Hematopoietic multipotent progenitor cell treated with erythropoietin and hydrocortisone succinate and interleukin-3 and kit ligand, for 4 days (in vitro differentiated cells): ENCODE data around the gene COBL.

Experiments used
- DNase-seq: peaks from one replicate; pipeline ENCODE4 v3.0.0-alpha.2; 2015

Gene COBL

DNA sequence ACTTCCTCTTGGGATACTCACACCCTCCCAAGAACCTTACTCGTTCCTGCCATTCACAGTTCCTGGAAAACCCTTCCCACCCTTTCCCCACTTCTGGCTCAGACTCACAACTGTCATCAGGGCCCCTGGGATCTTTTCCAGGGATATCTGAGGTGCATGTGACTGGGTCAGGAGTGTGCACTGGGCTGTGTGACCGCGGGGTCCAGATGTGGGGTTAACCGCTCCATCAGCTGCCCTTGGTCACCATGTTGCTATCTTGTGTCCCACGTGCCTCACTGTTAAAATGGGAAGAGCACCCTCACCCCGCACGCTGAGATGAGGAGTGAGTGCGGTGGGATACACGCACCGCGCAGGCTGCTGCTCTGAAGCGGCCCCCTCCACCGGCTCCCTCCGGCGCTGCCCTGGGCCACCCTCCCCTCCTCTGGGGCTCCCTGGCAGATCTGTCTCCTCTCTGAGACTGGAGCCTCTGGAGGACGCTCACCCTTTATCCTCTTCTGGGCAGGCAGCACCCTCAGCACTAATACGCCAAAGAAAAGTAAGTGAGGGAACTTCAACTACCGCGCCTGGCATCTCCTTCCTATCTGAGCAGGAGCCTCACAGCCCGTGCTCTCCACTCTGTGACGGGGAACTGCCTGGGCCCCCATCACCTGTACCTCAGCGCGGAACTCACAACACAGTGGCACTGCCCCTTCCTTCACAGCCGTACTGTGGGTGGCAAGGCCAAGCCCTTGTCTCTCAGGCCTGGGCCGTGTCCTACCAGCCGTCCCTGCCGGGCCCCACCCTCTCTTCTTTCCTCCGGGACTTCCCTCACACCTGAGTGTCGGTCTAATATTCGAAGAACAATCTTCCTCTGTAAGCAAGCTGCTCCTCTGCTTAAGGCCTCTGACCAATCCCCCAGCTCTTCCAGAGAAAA lies 15.6 kb downstream of the COBL start:
- DNase-seq: no peak

DNA sequence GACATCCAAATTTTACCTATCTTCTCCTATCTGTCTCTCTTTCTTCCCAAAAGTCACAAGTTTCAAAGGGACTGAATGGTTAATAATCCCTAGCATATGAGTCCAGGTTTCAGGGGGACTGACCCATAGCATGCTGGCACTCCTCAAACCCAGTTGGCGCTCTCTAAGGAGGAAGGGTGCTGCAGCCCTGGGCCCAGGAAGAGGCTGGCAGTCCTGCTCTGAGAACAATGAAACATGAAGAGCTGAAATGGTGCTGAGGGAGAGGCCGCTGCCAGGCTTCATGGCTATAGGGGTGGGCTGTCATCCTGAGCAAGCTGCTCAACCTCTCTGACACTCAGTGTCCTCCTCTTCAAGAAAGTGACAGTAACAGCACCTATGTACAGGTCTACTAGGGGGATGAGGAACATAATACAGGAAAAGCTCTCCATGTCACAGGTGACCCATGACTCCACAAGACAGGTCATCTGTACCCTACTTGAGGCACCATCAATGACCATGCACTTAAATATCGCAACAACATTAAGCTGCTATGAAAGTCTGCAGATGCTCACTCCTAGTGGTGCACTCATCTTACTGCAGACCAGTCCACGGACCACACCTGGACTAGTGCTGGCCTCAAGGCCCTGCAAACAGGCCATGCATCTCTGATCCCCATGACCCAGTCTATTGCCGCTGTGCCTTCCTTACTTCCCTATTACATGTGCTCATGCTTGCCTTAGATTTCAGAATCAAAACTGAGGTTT lies 17.0 kb downstream of the COBL start:
- no peak for DNase-seq

DNA sequence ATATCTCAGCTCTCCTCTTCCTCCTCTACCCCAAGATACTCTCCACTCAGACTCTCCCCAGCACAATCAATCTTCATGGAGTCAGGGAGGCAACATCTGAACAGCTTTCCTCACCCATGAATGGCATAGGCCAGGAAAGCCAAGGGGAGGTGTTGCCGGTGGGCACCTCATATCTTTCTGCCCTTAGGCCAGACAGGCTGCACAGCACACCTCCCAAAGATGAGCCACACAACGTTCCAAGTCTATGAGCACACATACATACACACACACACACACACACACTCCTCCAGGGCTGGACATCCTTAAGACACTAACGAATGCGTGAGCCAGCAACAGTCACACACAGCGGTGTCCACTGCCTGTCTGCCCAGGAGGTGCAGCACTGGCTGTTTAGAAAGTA lies 17.7 kb downstream of the COBL start:
- no peak for DNase-seq

DNA sequence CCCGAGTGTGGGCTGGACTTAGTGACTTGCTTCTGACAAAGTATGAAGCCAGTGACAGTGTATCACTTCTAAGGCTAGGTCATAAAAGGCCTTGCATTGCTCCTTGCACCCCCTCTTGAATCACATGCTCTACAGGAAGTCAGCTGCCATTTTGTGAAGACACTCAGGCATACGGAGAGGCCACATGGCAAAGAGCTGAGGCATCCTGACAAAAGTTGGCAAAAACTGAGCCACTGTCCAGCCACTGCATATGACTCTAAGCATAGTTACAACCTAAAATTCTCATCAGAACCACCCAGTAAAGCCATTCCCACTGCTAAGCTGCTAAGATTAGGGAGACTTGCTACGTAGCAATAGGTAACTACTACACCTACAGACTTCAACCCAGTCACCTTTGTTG lies 18.6 kb downstream of the COBL start:
- no peak for DNase-seq

DNA sequence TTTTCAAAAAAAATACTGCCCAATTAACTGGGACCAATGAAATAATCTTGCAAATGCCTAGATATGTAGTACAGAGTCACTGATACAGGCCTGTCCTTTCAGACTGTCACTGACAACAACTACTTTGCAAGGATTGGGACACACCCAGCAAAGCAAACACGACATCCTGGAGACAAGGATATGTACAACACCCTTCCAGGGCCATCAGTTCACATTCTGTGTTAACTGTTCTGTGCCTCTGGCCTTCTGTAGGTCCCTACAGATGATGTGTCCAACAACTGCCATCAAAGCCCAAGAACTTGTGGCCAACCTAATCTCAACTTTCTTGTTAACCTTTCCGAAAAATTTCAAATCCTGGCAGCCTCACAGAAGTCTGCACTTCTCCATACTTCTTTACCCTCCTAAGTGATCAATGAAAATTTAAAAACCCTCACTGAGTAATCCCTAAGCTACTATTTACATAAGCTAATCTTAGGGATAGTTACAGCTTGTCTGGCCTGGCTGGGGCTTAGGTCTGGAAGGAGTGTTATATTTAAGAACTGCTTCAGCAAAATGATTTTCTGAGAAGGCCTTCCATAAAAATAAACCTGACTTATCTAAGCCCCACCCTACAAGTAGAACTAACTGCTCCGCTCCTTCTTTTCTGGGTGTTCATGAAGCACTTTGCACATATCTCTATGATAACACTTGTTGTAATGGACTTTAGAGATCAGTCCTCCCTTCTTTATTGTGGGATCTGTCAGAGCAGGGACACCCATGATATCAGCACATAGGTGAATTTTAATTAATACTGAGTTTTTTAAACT lies 21.0 kb downstream of the COBL start:
- DNase-seq: no peak

DNA sequence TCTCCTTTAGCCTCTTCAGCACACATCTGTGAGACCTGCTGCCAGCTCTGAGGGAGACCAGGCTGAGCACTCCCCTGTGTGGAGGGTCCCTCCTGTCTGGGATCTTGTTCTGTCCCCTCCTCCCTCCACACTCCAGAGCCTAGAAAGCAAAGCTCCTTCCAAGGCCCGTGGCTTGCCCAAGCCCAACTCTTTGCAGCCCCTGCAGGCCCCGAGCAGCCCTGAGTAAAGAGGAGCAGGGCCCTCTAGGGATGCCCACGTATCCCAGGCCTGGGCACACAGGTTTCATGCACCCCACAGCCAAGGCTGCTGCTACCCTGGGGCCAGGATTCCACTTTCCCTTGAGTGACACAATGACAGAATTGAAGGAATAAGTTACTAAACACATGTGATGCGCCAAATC lies 24.0 kb downstream of the COBL start:
- no peak for DNase-seq

DNA sequence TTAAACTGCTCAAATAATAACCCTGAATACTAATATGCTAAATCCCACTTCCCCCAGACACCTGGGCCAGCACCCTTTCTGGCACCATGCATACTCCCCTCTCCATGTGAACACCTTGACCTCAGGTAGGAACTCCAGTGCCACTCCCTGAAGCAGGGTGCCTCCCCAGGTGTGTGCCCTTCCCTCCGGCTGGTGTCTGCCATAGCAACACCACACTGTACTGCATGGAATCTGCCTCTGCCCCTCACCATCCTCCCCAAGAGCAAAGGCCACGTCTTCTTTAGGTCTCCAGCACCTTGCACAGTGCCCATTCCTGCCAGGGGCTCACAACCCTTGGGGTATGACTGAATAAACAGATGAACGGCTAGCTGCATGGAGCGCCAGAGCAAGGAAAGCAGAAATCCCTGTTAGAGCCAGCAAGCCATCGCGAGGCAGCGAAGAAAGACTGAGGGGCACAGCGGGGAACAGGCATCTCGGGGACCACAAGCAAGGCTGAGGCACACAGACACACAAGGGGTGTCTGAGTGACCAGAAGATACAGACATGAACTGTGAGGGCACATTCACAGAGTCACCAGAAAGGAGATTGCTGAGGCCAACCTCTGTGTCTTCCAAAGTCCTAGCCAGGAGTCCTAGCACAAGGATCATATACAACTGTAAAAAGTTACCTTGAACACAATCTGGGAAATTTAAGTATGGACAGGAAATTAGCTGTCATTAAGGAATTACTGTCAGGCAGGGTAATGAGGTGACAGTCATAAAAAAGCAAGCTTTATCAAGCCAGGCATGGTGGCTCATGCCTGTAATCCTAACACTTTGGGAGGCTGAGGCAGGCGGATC lies 25.7 kb downstream of the COBL start:
- DNase-seq: no peak

DNA sequence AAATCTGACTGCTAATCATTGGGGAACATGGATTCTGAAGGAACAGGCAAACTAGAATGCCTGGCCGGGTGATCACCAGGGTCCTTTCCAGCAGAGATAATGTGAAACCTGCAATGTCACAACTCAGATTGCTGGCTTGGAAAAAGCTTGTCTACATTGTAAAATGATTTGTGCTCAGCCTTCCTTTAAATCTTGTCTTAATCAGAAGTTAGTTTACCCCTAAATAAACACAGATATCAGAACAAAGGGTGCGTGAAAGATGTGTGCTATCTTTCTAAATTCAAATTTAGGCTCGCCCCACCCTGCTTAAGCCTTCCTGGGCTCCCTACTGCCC lies 26.3 kb downstream of the COBL start:
- DNase-seq: no peak

DNA sequence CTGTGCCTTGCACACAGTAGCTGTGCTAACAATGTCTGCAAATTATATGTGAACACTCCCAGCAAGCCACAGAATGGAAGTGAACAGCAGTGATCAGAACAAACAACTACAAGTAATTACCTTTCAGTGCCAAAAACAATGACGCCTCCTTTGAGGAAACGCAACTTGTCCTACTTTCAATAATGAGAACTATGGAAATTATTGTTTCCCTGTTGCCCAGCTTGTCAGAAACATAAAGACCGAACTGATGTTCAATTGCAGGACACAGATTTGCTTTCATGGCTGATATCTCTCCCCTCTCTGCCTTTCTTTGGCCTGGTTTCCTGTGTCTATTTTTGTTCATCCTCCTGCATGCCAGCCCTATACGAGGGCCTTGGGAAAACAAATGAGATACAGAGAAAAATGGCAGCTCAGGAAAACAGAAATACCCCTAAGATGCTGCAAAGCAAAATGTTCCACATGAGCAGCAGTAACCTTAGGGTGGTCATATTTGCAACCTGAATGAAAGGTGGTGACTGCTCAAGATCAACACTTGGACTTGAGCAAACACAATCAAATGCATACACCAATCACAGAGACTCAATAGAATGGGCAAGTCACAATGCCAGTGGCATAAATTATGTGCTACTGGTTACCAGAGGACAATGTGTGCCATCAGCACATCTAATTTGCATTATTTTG lies 26.8 kb downstream of the COBL start:
- DNase-seq: no peak

DNA sequence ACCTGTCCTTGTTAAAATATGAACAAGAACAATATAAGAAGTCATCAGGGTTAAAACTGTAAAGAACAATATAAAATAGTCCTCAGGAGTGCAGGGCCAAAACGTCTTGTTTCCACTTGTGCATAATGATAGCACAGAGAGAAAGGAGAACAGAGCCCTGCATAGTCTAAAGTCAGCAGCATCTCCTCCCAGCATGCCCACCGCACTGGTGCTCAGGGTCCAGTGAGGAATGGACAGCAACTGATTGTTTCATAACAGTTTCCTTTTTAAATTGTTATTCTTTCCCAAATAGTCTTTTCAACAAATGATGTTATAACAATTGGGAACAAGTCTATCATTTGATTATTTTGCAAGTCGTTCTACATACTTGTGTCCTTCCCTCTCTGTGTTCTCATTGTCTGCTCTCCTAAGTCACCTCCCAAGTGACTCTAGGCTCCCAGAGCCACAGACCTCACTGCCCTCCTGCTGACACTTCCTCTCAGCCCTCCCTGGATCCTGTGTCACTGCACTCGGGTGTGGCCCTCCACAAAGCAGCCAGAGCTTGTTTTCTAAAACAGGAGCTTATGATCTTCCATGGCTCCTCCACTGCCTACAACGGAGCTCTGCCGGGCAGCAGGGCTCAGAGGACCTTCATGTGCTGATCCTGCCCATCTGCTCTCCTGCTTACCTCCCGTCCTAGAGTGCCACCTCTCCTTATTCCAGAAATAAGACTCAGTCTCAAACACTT lies 27.6 kb downstream of the COBL start:
- DNase-seq: no peak

DNA sequence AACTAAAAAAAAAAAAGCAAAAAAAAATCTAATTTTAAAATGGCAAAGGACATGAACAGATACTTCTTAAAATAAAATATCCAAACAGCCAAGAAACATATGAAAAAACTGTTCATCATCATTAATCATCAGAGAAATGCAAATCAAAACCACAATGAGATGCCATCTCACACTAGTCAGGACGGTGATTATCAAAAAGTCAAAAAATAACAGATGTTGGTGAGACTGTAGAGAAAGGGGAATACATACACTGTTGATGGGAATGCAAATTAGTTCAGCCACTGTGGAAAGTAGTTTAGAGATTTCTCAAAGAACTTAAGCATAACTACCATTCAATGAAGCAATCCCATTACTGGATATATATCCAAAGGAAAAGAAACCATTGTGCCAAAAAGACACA lies 30.2 kb downstream of the COBL start:
- DNase-seq: no peak

DNA sequence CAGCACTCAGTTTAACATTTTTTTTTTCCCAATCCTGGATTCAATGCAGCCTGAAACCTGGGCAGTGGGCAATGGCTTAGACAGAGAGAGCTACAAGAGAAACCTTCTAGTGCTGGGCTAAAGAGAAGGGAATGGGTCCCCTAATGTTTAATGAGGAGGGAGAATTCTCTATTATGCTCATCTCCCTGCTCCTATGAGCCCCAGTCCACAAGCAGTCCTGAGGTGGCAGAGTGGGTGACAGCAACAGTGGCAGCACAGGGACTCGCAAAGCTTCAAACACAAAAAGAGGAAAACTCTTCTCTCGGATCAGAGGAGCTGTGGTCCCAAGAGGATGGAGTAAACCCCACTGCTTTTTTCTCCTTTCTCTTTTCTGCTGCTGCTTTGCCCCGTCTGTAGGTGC lies 36.5 kb downstream of the COBL start:
- no peak for DNase-seq

DNA sequence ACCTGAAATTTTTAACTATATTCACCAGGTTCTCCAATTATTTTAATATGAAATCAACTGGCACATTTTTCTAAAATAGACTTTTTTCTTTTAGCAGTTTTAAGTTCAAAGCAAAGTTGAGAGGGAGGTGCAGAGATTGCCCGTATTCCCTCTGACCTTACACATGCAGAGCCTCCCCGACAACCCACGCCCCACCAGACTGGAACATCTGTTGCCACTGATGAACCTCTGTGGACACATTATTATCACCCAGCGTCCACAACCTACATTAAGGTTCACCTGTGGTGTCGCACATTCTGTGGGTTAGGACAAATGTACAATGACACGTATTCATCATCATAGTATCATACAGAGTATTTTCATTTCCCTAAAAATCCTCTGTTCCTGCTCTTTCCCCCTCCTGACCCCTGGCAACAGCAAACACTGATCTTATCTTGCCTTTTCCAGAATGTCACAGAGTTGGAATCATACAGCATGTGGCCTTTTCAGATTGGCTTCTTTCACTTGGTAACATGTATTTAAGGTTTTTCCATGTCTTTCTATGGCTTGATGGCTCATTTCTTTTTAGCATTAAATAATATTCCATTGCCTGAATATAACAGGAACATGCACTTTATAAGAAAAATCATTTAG lies 37.1 kb downstream of the COBL start:
- no peak for DNase-seq

DNA sequence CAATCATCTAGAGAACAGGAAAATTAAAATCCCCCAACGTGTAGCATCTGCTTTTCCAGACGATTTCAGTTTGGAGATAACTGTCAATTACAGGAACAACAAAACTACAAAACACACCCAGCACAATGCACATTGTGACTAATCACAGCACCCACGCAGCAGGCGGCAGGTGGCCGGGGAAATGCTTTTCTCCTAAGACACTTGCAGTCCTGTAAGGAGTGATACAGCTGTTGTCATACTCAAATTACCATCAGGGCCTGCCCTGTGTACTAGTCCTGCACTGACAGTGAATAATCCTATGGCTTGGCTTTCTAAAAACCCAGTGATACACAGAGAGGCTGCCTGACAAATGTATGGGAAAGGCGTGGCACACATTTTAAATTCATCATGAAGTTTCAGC lies 37.8 kb downstream of the COBL start:
- no peak for DNase-seq

DNA sequence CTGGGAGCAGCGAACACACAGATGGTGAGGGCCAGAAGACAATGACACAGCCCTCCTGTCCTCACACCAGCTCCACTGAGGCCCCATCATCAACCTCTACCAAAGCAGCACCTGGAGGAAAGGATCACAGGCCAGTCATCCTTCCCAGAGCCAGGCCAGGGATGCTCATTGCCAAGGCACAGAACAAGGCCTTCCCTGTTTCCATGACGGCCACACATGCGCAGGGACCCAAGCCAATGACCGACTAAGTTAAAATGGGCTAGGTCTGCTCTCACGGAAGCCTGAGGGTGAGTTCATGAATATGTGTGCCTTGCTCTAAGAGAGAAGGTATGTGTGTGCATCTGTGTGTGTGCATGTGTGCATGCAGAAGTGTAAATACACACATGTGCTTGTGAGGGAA lies 39.6 kb downstream of the COBL start:
- no peak for DNase-seq

DNA sequence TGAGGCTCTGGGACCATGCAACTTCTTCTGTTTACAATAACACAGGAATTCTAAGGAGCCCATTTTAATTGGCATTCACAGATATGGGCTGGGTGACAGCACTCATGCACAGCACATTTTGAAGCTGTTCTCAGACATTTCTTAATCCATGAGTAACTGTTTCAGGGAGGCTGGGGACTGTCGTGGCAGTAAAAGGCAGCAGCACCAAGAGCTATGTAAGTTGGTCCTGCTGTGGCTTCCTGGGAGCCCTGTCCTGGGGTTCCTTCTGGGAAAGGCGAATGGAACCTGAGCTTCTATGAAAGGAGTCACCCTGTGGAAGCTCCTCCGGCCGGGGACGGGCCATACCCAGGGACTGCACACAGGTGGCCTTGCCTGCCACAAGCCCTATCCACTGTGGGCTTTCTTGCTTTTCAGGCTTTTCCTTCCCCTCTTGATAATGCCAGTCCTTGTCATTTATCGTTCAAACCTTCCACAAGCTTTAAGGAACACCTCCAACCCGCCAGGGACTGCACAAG lies 40.5 kb downstream of the COBL start:
- DNase-seq: no peak

DNA sequence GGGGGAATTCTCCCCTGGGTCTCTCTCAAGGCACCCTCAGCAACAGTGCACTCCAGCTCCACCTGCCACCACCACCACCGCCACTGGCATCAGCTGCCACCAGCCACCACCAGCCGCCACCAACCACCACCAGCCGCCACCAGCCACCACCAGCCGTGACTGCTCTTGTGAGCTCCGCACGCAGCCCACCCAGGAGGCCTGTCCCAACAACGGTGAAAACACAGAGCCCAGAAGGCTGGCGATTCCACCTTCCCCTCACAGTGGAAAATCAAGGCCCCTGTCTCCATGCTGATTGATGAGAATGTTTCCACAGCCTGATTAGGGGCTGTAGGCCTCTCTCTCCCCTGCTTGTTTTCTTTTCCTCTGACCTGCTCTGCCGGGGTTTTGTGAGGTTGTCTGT lies 41.1 kb downstream of the COBL start:
- DNase-seq: no peak

DNA sequence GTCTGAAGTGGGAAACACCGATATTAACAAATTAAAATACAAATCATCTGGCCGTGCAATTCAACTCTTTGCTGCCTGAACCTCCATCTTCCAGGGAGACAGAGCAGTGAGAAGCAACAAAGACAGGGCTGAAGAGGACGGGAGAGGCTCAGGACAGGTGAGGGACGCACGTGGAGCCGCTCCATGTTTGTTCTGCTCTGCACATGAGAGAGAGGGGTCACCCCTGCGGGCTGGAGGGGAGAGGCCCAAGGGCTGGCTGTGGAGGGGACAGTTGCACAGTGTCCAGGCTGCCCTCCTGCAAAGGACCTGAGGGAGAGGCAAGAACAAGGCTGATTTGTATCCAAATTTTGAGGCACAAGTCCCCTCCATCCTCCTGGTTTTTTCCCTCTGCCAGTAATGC lies 41.7 kb downstream of the COBL start:
- no peak for DNase-seq

DNA sequence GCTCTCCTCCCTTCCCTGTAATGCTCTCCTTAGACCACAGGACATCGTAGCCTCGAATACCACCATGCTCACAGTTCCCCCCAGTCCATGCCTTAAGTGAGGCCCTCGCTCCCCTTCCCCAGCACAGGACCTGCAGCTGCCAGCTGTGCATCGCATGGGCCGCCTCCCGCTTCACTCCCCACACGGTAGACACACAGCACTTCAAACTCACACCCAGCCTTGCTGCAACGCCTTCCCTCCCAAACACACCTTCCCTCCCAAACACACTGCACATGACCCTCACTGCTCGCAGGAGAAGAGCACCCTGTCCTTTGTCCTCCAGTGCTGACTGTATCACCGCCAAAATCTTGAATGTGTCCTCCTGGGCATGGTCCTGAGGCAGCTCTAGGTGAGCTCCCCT lies 42.6 kb downstream of the COBL start:
- no peak for DNase-seq

DNA sequence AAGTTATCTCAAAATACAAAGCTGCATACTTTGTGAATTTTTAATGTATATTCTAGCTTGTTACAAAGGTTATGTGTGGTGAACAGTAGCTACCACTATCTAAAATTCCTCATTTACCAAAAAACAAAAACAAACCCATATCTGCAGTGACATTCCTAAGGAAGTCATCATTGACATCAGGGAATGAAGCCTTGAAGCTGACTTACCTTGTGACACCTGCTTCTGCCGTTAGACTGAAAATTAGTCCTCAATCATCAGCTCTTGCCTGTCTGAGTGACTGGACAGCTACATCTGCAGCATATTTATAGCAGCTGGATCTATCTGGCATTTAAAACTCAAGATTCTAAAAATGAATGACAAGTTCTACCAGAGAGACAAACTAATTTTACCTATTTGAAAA lies 43.2 kb downstream of the COBL start:
- no peak for DNase-seq

DNA sequence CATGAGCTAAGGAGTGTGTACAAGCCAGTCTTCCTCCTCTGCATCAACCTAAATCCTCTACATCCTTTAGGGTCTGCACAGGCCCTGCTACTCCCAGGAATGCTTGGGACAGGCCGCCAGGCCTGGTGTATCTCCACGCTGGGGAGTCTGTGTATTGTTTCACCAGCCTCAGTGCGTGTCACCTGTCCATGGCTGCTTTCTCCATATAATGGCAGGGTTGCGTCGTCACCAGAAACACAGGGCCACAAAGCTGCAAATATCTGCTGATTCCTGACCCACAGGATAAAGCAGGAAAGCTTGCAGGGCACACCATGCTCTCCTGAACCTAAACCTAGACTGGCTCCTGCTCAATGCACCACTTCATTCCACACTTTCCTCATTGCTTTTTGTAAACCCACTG lies 45.6 kb downstream of the COBL start:
- DNase-seq: no peak
